ENCODE data around the gene APLN.

GRCh38 chrX:129651756-129652564 lies 2.8 kb downstream of the APLN start:
- TF ChIP-seq POLR2A (IDR thresholded peaks at IDR 0.05) (no peak), POLR2AphosphoS5 (IDR thresholded peaks at IDR 0.05) (no peak)
